ENCODE measurements around the gene MSL2.

DNA sequence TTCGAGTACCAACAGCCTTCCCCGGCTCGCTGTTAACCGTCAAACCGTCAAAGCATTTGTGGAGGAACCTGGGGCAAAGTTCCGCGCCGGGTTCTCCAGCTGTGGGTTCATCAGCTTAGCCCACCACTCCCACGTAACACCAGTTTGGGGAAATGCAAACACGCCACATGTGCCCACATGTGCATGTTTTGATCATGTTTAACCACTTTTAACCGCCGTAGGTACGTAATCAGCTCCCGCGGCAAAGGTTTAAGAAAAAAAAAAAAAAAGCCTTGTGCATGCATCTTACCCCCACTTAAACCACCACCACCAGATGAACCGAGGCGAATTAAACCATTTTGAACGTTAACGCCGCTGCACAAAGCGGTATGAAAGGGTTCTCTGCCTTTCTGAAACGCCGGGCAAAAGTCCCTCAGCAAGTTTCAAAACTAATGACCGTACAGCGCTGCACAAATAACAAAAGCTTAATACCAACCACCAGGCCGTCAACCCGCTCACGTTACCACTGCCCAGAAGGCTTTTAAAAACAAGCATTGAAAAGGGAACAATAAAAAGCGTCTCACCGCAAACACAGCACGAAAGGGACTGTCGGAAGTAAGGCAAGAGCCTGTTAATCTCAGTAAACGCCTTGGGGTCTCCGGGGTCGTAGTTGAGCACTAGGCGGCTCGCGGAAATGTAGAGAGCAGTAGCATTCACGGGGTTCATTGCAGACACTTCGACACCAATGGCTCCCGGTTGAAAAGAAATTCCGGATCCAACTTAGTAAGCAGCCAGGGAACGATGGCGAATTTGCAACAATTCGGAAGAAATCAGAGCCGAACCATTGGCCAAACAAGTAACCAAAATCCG, 1.5 kb downstream of the MSL2 start:
- TF ChIP-seq, protein P1, sequence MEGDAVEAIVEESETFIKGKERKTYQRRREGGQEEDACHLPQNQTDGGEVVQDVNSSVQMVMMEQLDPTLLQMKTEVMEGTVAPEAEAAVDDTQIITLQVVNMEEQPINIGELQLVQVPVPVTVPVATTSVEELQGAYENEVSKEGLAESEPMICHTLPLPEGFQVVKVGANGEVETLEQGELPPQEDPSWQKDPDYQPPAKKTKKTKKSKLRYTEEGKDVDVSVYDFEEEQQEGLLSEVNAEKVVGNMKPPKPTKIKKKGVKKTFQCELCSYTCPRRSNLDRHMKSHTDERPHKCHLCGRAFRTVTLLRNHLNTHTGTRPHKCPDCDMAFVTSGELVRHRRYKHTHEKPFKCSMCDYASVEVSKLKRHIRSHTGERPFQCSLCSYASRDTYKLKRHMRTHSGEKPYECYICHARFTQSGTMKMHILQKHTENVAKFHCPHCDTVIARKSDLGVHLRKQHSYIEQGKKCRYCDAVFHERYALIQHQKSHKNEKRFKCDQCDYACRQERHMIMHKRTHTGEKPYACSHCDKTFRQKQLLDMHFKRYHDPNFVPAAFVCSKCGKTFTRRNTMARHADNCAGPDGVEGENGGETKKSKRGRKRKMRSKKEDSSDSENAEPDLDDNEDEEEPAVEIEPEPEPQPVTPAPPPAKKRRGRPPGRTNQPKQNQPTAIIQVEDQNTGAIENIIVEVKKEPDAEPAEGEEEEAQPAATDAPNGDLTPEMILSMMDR (conservative IDR thresholded peaks at IDR 0.05 in 1 of 2, IDR thresholded peaks at IDR 0.05 in 1 of 2; ENCODE audit: extremely low read depth in 1 of 2, insufficient read depth in 1 of 2, low read depth in 1 of 2, low read length in 2 of 2): no peak
- no peak for TF ChIP-seq EZH2 (IDR thresholded peaks at IDR 0.05; ENCODE audit: borderline replicate concordance, low read length)
